ENCODE measurements around the gene RABL6.
"Not testable (repeated sequence)": the region's sequence is repeated elsewhere in the genome, so short reads cannot be mapped to it uniquely, and the experiment has no call there.

RABL6 gene

DNA sequence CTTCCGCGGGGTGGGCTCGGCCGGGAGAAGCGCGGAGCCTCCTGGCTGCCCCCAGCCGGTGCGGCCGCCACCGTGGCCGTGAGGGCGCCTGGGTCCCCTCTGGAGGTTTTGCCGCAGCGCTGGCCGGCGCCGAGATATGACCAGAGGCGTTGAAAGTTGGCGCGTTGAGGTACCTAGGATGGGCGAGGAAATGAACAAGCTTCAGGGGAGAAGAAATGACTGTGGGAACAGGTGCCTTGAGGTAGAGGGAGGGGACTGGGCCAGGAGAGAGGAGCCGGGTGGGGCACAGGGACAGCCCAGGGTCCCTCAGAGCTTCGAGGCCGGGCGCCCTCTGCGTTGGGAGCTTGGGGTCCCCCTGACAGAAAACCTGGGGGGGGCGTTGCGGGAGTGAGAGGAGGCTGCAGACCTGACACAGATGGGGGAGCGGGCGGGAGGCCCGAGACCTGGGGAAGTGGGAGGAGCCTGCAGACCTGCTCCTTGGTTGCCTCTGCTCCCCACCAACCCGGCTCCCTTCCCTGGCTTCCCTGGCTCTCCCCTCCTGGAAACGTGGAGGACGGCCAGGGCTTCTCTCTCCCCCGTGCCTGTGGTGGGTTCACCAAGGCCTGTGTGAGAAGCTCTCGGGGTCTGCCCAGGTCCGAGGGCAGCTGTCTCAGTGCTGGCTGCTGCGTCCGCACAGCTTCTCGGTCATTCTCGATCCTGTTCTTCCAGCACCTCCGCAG is 14.2 kb downstream of the RABL6 start:
- DNase-seq (ENCODE audit: low read depth) = no peak

DNA sequence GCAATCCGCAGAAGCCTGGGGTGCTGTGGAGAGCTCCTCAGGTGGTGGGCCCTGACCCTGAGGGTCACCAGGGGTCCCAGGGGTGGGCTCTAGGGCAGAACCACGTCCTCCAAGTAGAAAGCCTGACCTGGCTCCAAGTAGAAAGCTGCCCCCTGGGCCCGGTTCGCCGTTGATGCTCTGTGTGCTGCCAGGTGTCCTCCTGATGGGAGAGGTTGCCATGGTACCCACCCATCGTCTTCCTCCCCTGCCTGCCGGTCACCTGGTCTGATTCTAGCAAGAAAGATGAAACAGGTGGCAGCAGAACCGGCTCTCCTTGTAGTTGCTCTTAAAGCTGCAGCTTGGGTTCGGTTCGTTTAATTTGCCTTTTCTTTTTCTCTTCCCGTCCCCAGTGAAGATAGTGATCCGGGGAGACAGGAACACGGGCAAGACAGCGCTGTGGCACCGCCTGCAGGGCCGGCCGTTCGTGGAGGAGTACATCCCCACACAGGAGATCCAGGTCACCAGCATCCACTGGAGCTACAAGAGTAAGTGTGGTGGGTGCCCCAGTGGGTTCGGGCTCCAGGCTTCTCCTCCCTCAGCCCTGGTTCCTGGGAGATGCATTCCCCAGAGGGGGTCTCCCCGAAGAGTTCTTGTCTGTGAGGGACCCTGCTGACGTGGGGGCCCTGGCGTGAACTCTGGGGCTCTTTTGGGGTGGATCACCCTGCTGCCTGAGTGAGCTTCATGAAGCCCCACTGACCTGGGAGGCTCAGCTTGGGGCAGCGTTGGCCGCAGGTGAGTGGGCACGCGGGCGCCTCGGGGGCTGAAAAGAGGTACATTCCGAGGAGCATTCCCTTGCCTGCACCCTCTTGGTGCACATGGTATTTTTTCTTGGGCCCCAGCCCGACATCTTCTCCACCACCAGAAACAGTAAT is 15.6 kb downstream of the RABL6 start:
- no peak for DNase-seq (ENCODE audit: low read depth)

DNA sequence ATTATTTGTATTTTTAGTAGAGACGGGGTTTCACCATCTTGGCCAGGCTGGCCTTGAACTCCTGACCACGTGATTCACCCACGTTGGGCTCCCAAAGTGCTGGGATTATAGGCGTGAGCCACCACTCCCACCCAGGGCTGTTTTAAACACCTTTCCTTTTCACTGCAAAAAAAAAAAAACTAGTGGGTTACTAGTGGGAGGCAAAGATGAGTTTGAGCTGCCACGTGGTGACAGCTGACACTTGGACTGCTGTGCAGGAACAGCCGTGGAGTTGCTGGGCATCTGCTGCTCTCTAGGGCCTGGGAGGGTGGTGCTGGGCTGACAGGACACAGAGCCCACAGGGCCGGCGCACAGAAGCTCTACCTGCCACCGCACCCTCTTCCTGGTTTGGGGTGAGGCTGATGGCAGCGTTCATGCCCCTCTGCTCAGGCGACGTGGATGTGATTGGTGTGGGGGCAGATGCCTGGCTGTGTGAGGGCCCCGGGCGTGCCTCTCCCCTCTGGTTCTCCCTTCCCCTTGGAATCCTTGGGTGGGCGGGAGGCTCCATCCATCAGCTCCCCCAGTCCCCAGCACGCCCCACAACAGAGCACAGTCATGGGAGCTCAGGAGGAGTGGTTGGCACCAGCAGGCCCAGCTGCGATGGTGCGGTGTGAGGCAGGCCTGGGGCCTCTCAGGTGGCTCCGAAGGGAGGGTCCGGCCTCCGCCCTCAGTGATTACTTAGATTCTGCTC is 16.9 kb downstream of the RABL6 start:
- DNase-seq (ENCODE audit: low read depth) = no peak

DNA sequence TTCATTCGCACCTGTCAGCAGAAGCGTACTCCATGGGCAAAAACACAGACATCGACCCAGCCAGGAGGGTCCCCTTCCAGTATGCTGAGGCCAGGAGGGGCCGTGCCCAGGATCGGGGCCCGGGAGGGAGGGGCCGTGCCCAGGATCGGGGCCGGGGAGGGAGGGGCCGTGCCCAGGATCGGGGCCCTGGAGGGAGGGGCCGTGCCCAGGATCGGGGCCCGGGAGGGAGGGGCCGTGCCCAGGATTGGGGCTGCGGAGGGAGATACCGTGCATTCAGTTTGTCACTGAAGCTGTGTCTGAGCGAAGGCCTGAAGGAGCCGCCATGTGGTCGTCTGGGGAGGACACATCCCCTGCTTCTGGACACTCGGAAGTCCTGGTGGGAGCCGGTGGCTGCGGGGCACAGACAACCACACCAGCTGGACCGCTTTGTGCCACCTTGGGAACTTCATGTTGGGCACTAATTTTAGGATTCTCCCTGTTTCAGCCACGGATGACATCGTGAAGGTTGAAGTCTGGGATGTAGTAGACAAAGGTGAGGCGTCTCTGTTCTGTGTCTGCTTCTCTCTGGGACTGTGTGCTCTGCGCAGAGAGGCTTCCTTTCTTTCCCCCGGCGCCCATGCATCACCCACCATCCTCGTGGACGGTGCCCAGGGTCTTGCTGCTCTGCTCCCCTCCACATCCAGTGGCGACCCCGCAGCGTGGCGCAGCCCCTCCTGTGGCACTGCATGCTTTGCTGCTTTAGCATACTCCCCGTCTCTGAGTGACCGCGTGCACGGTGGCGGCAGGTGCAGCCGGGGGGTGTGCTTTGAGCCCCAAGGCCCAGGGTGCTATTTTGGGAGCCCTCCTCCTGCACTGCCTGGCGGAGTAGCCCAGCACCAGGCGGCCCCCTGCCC is 17.8 kb downstream of the RABL6 start:
- DNase-seq (ENCODE audit: low read depth) = no peak

DNA sequence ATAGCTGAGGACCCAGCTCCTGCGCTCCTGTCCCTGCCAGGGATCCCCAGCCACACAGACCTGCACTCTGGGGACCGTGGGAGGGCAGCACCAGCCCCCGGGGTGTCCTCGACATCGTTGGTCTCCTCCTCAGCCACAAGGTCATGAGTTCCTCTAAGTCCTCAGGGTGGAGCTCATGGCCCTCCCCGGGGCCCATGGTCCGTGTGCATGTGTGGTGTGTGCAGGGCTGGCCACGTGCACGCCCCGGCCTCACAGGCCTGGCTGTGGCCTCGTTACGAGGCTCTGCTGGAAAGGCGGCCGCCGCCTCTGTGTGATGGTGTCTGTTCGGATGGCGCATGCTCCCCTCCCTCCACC is 18.4 kb downstream of the RABL6 start:
- DNase-seq (ENCODE audit: low read depth) = no peak

DNA sequence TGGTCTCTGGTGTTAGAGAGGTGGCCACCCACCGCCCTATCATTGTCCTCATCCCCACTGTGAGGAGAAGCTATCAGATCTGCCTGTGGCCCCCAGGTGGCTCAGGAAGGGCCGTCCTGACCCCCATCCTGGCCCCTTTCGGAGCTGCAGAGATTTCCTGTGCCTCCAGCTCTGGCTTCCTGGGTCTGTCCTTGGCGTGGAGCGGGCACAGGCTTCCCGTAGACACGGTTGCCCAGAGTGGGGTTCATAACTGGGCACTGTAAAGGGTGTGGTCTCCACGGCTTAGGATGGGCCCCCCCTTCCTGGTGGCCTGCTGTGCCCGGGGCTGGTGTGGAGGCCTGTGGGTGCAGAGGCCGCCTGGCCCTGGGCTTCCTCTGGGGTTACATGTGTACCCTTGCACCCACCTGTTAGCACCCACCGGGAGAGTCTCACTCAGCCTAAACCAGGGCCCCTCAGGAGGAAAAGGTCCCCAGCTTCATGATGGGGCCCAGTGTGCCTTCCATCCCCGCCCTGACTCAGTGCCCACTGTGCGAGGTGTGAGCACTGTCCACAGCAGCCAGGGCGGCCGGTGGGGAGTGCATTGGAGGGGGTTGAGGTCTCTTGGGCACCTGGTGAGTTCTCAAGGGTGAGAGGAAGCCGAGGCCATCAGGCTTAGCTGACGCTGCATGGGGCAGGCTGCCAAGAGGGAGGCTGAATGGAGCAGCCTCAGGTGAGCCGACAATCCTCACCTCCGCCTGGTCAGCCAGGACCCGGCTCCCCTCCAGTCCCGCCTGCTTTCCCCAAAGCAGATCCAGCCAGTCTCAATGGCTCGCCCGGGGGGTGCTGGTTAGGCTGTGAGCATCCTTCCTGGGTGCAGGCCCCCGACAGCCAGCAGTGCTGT is 19.2 kb downstream of the RABL6 start:
- no peak for DNase-seq (ENCODE audit: low read depth)

DNA sequence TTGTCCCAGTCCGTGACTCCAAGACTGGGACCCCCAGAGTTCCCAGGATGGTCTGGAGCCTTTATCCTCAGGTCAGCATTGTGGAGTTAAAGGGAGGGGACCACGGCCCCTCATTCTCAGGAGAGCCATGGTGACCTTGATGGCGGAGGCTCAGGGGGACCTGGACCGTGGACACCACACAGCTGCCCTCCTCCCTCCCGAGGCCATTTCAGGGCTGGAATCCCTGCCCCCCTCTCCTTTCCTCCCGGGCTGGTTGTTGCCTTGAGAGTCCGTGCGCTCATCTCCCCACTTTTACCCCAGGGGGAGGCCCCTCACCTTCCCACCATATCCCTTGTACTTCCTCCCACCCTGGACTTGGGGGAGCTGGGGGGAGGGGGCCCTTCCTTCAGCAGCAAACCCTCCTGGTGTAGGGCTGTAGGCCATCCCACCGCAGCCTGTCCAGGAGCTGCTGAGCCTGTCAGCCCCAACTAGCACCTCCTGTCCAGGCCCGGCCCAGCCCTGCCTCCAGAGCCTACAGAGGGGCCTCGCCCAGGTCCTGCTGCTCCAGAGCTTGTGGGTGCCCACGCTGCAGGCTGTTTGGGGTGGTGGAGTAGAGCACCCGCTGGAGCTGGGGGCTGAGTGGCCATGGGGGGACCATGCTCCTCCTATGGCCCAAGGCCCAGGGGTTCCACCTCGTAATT is 20.2 kb downstream of the RABL6 start:
- DNase-seq (ENCODE audit: low read depth) = no peak

DNA sequence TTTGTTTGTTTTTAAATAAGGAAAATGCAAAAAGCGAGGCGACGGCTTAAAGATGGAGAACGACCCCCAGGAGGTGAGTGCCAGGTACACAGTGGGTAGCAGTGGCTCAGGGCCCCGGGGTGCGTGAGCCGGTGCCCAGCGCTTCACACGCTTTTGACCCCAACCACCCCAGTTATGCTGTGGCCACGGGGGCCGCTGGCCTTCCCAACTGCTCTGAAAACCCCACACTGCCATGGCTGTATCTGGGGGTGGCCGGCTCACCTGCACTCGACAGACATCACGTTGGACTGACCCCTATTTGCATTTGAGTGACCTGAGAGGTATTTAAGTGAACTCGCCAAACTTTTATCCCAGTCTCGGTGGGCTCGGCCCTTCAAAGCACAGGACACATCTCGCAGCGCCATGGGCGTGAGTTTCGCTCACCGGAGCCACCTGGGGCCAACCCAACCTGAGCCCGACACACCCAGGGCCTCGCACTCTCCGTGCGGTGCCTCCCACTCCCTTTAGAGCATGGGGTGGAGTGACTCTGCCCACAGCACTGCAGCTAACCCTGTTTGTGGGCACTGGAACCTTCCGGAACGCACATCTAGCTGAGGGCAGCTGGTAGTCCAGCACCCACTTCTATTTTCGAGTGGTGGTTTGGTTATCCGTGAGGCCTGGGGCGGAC is 20.9 kb downstream of the RABL6 start:
- DNase-seq (ENCODE audit: low read depth) = no peak

DNA sequence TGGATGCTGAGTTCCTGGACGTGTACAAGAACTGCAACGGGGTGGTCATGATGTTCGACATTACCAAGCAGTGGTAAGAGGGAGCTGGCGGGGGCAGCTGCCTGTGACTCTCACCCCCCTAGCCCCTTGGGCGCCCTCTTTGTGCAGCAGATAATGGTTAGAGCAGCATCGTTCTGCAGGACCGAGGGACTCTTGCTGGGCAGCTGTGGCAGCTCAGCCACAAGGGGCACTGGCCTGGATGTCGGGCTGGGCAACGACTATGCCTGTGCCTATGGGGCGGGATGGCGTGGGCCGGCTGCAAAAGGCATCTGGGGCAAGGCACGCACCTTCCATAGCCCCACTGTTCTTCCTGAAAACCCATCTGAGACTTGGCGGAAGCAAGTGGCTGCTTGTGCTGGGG is 21.7 kb downstream of the RABL6 start:
- DNase-seq (ENCODE audit: low read depth) = no peak

DNA sequence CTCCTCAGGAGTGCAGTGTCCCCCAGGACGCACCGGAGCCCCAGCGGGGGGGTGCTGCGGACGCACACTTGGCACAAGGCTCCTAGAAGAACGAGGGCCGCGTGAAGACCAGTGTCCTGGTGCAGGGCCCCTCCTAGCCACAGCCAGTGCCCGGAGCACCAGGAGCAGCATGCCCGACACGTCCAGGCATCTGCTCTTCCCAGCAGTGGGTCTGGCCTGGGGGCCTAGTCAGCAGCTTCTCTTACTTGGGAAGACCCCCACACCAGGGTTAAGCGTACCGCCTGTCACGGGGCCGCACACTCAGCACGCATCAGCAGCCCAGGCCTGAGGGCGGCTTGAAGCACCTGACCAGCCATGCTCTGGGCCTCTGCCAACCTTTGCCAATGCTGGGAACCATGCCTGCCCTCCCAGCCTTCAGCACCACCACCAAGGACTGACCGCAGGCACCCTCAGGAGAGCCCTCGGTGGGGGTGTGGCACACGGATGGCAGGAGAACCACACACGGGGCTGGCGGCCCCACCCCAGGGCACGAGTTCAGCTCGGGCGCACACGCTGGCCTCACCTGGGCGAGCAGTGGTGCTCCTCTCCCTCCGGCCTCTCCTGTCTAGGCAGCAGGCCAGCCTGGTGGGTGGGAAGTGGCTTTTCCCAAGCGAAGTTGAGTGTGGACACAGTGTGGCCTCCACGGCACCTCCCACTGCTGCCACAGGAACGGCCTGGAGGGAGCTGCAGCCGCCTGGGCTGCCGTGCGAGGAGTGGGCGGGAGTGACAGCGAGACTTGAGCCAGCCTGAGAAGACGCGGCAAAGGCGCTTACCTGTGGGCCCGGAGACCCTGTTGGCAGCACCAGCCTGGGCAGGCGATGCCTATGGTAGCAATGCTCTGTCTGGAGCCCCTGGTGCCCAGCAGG is 22.5 kb downstream of the RABL6 start:
- no peak for DNase-seq (ENCODE audit: low read depth)

DNA sequence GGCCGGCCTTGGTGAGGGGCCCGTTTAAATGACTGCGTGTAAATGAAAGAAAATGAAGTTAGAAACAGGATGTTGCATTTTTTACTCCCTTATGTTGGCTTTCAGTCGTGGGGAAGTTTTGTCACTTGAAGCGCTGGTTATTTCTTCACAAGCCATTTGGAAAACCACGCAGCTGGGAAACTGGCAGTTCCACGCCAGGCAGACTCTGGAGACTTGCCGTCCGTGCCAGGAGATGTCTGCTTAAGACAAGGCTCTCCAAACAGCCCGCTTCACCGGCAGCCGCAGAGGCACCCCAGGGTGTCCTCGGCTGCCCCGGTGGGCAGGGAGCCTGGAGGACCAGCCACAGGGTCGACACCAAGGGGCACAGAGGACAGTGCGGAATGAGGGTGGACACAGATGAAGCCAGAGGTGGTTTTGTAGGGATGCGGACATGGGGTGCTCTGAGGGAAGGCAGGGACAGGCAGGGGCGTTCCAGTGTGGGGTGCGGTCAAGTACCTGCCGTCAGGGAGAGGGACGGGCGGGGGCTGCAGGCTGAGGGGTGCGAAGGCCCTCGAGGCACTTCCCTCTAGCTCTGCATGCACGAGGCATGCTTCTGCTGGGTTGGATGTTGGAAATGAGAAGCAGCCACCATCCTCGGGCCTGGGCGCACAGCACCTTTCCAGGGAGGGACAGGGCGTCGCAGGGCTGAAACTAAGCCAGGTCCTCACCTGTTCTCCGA is 23.4 kb downstream of the RABL6 start:
- DNase-seq (ENCODE audit: low read depth) = no peak

DNA sequence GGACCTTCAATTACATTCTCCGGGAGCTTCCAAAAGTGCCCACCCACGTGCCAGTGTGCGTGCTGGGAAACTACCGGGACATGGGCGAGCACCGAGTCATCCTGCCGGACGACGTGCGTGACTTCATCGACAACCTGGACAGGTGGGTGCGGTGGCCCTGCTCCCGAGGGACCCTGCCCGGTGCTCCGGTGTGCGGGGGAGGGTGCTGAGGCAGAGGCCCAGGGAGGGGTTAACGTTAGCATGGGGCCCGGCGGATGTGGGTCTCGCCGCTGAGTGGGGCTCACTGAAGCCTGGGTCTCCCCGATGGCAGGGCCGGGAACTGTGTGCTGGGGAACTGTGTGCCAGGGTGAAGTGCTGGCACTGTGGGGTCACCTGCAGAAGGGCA is 24.0 kb downstream of the RABL6 start:
- DNase-seq (ENCODE audit: low read depth) = no peak

DNA sequence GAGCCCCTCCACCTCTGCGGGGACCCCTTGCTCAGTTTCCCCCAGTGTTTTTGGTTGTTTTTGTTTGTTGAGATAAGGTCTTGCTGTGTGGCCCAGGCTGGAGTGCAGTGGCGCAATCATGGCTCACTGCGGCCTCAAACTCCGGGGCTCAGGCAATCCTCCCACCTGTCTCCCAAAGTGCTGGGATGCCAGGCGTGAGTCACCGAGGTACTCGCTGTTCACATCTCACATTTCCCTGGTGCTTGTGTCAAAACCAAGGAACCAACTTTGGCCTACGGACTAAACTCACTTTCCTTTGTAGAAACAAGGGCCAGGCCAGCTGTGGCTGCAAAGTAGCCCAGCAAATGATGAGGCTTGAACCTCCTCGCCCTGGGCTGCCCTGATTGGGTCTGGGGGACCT is 24.8 kb downstream of the RABL6 start:
- DNase-seq (ENCODE audit: low read depth) = peak; percentile 82

DNA sequence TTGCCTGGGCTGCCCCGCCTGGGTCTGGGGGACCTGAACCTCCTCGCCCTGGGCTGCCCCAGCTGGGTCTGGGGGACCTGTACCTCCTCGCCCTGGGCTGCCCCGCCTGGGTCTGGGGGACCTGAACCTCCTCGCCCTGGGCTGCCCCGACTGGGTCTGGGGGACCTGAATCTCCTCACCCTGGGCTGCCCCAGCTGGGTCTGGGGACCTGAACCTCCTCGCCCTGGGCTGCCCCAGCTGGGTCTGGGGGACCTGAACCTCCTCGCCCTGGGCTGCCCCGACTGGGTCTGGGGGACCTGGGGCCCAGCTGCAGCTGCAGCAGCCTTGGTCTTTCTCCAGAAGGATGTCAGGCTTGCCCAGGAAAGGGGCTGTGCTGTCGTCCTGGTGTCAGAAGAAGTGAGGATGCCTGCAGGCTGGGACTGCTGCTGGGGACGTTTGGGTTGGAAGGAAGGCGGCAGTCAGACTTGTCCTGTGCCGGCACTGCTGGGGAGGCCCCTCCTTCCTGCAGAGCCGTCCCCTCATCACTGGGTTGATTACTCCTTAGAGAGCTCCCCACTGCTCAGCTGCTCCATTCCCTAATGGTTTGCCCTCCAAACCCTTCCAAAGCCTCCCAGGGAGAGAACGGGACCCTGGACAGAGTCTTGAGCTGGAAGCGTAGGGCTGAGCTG is 25.8 kb downstream of the RABL6 start:
- not testable (repeated sequence) for DNase-seq (ENCODE audit: low read depth)

DNA sequence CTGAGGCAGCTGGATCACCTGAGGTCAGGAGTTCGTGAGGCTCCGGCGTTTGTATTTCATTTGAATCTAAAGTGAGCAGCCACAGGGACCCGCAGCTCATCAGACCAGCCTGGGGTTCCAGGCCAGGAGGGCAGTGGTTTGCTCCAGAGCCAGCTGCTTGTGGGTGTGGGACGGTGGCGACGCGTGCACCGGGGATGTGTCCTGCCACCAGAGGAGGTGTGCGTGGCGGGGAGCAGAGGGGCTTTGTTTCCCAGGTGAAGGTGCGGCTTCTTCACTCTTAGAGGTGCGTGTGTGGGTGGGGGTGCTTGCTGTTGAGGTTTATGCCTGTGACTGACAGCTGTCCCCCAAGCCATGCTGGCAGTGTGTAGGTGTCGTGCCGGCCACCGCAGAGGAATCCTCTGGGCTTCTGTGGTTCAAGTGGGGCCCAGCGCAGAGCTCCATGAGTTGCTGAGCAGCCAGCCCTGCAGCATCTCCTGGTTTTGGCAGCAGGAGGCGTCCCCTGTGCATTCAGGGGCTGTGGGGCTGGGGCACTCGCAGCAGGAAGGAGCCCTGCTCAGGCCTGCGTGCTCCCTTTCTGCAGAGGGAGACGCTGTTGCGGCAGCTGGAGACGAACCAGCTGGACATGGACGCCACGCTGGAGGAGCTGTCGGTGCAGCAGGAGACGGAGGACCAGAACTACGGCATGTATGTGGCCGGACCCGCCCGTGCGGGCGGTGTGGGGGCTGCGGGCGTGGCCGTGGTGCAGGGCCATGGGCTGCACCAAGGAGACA is 27.6 kb downstream of the RABL6 start:
- DNase-seq (ENCODE audit: low read depth) = no peak
